Measurements from ENCODE around the gene AFAP1. TPM values are rescaled to one million over a fixed set of nuclear protein-coding genes. Genes with fewer than 3 reads are reported as not detected.
"Not testable (repeated sequence)": the region's sequence is repeated elsewhere in the genome, so short reads cannot be mapped to it uniquely, and the experiment has no call there.

Gene AFAP1
- total RNA-seq, 4 donors from 2014 or later, result 4.4 to 16.6 (median 10.7) TPM

DNA sequence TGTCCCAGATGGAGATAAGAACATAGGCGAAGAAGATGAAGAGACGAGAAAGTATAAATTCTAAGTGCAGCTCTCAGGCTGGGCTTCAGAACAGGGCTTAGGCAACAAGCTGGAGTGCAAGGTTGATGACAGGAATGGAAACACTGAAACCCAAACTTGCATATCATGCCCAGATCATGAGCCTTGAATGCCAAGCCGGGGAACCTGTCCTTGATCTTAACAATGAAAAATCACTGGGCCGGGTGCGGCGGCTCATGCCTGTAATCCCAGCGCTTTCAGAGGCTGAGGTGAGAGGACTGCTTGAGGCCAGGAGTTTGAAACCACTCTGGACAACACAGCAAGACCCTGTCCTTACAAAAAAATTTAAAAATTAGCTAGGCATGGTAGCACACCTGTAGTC is 17.2 kb downstream of the AFAP1 start:
- H3K36me3 ChIP-seq, result no peaks in the 10 kb centered on the region
- intact Hi-C loops (cut with DNase I), result loop anchor here (10.0 kb wide), 1 partner anchor 118 kb away; no protein-coding TSS in a partner anchor
- H3K9me3 ChIP-seq, result no peaks in the 10 kb centered on the region
- H3K27ac ChIP-seq, result peak overlapping the region in 1 of 4 donors; percentile 13
- H3K27me3 ChIP-seq, result no peaks in the 10 kb centered on the region
- DNase-seq, result no peak
- no peak overlapping the region for H3K4me3 ChIP-seq
- TF ChIP-seq POLR2A (IDR thresholded peaks at IDR 0.05), result no peak
- TF ChIP-seq, protein P1, sequence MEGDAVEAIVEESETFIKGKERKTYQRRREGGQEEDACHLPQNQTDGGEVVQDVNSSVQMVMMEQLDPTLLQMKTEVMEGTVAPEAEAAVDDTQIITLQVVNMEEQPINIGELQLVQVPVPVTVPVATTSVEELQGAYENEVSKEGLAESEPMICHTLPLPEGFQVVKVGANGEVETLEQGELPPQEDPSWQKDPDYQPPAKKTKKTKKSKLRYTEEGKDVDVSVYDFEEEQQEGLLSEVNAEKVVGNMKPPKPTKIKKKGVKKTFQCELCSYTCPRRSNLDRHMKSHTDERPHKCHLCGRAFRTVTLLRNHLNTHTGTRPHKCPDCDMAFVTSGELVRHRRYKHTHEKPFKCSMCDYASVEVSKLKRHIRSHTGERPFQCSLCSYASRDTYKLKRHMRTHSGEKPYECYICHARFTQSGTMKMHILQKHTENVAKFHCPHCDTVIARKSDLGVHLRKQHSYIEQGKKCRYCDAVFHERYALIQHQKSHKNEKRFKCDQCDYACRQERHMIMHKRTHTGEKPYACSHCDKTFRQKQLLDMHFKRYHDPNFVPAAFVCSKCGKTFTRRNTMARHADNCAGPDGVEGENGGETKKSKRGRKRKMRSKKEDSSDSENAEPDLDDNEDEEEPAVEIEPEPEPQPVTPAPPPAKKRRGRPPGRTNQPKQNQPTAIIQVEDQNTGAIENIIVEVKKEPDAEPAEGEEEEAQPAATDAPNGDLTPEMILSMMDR (IDR thresholded peaks at IDR 0.05), result no peak
- H3K4me1 ChIP-seq, result peaks cover 0 to 32% (median 5%) of the 10 kb centered on the region in 3 donors
- WGBS, 2 donors, result 71 to 79% methylated on average over 7 of the region's 7 CpGs

- Histone ChIP-seq H3K27me3 (no peaks in the 10 kb centered on the region), H3K4me3 (no peak overlapping the region), H3K4me1 (peaks cover 0 to 44% (median 0%) of the 10 kb centered on the region in 3 donors), H3K36me3 (no peaks in the 10 kb centered on the region), H3K9me3 (no peaks in the 10 kb centered on the region), H3K27ac (peak overlapping the region in 1 of 4 donors; percentile 65)
- TF ChIP-seq, protein P1 (IDR thresholded peaks at IDR 0.05), result no peak
- TF ChIP-seq POLR2A (IDR thresholded peaks at IDR 0.05), result no peak
- WGBS, 2 donors, result 83 to 87% methylated on average over 10 to 12 of the region's 12 CpGs
- intact Hi-C loops (cut with DNase I), result no loop called here
- no peak for DNase-seq
Observed at GRCh38 chr4:7918981-7919380, 20.7 kb downstream of the AFAP1 start.

DNA sequence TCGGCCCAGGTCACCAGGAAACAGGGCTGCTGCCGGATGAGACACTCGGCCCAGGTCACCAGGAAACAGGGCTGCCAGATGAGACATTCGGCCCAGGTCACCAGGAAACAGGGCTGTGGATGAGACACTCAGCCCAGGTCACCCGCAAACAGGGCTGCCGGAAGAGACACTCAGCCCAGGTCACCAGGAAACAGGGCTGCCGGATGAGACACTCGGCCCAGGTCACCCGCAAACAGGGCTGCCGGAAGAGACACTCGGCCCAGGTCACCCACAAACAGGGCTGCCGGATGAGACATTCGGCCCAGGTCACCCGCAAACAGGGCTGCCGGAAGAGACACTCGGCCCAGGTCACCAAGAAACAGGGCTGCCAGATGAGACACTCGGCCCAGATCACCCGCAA is 21.5 kb downstream of the AFAP1 start:
- DNase-seq; H3K4me3 ChIP-seq; H3K27me3 ChIP-seq; H3K9me3 ChIP-seq; intact Hi-C loops (cut with DNase I); H3K36me3 ChIP-seq: not testable (repeated sequence)
- H3K4me1 ChIP-seq, result peaks cover 0 to 38% (median 0%) of the 10 kb centered on the region in 3 donors
- WGBS, 2 donors, result 76% methylated on average over 10 of the region's 18 CpGs; no CpG with 5 or more reads in 1 of the 2 donors
- peak overlapping the region in 2 of 4 donors; percentile 9 to 65 for H3K27ac ChIP-seq

DNA sequence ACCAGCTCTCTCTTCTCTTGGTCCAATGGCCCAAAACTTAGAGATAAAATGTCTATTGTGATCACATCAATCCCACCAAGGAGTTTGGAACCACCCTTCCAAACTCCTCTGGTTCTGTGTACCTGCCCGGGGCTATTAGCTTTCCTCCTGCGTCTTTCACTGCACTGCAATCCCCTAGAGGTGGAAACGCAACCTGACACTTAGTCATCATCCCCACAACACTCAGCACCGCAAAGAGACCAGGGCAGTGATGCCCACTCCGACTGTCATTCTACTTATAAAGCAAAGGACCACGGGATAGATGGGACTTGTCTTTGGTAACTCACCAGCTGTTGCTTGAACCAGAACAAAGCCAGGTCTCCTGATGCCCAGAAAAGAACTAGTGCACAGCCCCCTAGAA is 22.0 kb downstream of the AFAP1 start:
- whole genome bisulfite sequencing, 2 donors, result 57 to 72% methylated on average over 6 of the region's 6 CpGs
- intact Hi-C loops (cut with DNase I), result no loop called here
- no peak for DNase-seq

GRCh38 chr4:7915875-7916242 is 23.8 kb downstream of the AFAP1 start:
- 50 to 65% methylated on average over 6 of the region's 6 CpGs for WGBS, 2 donors
- TF ChIP-seq, protein P1 (IDR thresholded peaks at IDR 0.05), result no peak
- TF ChIP-seq POLR2A (IDR thresholded peaks at IDR 0.05), result no peak
- DNase-seq, result no peak

More for the DNA sequence above, 22.0 kb downstream of the AFAP1 start:
- no peak overlapping the region for H3K4me3 ChIP-seq
- no peaks in the 10 kb centered on the region for H3K27me3 ChIP-seq
- H3K9me3 ChIP-seq, result no peaks in the 10 kb centered on the region
- TF ChIP-seq, protein P1 (IDR thresholded peaks at IDR 0.05), result peak in 1 of 6 experiments; percentile 27
- no peak for TF ChIP-seq POLR2A (IDR thresholded peaks at IDR 0.05)
- H3K36me3 ChIP-seq, result no peaks in the 10 kb centered on the region
- peak overlapping the region in 1 of 4 donors; percentile 65 for H3K27ac ChIP-seq
- H3K4me1 ChIP-seq, result peaks cover 0 to 38% (median 0%) of the 10 kb centered on the region in 3 donors

GRCh38 chr4:7912826-7913225 is 26.8 kb downstream of the AFAP1 start:
- TF ChIP-seq POLR2A (IDR thresholded peaks at IDR 0.05), result no peak
- TF ChIP-seq, protein P1 (IDR thresholded peaks at IDR 0.05), result no peak
- no CpG with 5 or more reads among the region's 1 CpG for WGBS, 2 donors
- Histone ChIP-seq H3K4me1 (peaks cover 9 to 71% (median 23%) of the 10 kb centered on the region in 3 donors), H3K27me3 (no peaks in the 10 kb centered on the region), H3K36me3 (no peaks in the 10 kb centered on the region), H3K9me3 (no peaks in the 10 kb centered on the region), H3K4me3 (no peak overlapping the region), H3K27ac (no peak overlapping the region)
- no peak for DNase-seq
- intact Hi-C loops (cut with DNase I), result no loop called here

More at GRCh38 chr4:7915875-7916242, 23.8 kb downstream of the AFAP1 start:
- Histone ChIP-seq H3K9me3 (no peaks in the 10 kb centered on the region), H3K4me1 (peaks cover 0 to 54% (median 8%) of the 10 kb centered on the region in 3 donors), H3K36me3 (no peaks in the 10 kb centered on the region), H3K27ac (no peak overlapping the region), H3K4me3 (no peak overlapping the region), H3K27me3 (no peaks in the 10 kb centered on the region)
- intact Hi-C loops (cut with DNase I), result no loop called here

Measured in esophagus squamous epithelium (tissue), 5 donors.